HG02973 (cell line): ENCODE data around the gene PRXL2A.

Source experiments
- ATAC-seq: cut with Tn5 transposase; IDR thresholded peaks from one replicate; pipeline ENCODE4 v1.9.1; 2021; ENCODE audit warnings: moderate library complexity; ENCODE audit not compliant: unreplicated experiment

Gene PRXL2A

DNA sequence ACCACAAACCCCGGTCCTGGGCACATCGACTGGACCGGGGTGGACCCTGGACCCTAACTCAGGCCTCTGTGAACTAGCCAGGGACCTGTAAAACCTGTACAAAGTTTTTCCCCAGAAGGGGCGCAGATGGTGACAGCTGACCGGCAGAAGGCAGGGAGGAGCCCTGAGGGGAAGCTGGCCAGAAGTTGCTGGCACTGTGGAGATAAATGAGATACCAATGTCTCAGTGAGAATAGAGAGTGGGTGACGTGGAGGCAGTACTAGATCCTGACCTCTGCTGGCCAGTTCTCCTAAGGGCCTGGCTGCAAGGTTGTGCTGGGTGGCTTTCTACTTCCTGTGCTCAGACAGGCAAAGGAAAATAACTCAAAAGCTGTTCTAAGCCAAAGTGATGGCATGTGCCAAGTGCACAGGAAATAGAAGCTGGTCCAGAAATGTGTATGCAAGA lies 35.2 kb downstream of the PRXL2A start:
- ATAC-seq, result no peak

DNA sequence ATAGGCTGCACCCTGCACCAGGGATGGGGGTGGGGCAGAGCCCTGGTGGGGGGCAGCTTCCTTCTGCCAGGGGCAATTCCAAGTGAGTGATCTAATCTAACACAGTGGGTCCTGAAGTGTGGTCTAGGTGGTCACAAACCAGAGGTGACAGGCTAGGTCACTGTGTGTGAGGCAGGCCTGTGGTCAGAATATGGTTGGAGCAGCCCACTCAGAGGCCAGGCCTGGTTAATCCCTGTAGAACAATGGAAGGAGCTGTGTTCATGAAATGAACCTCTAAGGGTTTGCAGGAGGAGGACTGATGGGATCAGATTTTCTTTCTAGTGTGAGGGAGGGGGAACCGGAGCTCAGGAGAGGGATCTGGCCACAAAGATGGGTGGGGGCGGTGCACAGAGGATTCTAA lies 35.8 kb downstream of the PRXL2A start:
- no peak for ATAC-seq

DNA sequence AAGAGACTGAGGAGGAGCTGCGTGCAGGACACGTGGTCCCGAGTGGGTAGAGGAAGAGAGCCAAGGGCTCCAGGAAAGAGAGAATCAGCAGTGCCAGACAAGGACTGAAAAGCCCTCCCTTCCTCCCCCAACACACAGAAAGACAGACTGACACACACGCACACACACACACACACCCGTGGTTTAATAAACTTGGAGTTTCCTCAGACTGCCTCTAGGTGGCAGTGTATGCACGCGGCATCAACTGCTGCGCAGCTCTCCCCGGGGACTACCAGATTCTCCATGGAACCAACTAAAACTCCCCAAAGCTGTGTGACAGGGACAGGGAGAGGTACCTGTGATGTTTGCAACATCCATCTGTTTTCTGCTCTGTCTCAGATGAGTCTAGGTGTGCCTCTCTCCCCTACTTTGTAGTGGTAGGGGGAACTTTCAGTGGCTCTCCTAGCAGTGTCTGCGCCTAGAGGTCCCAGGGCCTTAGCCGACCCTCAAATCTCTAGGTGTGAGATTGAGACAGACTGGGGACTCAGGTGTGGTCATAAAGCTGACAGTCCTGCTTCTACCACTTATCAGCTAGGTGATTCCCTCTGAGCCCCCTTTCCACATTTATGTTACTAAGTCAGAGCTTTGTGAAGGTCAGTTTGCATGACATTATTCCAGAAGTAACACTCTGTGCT lies 36.4 kb downstream of the PRXL2A start:
- ATAC-seq, result peak; percentile 87

DNA sequence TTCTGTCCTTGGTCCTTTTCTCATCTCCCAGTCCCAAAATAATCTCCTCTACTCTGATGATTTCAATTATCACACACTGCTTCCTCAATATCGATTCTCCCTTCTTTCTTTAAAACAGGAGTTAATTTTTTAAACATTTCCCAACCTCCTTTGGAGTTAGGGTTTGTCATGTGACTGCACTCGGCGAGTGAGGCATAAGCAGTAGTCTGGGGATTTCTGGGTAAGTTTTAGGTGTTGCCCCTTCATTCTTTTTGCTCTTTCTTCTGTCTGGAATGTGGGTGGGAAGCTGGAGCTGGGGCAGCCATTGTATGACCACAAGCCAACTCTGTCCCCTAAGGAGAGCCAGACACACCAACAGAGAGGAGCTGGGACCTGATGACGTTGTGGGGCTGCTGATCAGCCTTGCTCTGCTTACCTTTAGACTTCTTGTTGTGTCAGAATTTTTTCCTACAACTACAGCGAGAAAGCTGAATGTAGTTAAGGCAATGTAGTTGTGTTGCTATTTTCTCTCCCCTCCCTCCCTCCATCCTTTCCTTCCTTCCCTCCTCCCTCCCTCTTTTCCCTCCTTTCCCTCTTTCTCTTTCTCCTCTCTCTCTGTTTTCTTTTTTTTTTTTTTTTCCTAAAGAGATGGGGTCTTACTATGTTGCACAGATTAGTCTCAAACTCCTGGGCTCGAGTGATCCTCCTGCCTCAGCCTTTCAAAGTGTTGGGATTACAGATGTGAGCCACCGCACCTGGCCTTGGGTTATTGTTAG lies 39.3 kb downstream of the PRXL2A start:
- no peak for ATAC-seq

DNA sequence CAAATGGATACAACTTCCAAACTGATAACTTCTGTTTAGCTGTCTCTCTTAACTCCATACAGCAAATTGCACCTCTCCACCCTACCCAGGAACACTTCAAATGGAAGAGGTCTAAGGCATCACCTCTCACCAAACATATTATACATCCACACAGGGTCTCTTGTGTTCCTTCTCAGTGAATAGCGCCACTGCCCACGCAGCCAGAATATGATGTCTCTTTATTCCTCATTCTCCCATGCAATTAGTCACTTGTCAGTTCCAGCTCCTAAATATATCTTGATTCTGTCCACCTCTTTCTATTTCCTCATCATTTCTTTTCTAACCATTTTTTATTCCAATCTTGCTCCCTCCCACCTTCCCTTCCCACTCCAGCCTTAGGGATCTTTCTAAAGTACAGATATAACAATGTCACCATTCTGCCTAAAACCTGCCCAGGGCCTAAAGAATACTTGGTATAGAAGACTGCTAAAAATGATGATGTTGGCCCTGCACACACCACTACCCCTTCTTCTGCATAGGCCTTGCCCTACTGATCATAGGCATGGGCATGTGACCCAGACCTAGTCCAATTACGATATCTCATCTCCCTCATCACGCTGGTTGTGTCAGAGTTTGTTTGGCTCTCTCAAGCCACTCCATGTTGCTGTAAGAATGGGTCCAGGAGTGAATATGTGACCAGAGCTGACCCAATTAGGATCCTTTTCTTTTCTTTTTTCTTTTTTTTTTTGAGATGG lies 40.0 kb downstream of the PRXL2A start:
- ATAC-seq, result no peak

DNA sequence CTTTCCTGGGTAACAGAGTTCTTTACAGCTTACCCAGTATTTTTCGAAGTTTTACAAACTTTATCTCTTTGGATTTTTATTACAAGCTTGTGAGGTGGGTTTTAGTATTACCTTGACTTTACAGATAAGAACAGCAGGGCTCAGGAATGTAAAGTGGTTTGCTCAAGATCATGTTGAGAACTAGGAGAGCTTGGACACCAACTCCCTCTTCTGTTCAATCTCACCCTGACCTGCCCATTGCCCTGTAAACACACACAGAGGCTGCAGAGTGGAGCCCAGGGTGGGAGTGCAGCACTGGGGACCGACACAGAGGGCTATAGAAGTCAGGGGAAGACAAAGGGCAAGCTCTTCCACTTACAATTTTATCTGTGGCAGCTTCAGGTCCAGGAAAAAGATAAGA lies 41.2 kb downstream of the PRXL2A start:
- ATAC-seq, result no peak

DNA sequence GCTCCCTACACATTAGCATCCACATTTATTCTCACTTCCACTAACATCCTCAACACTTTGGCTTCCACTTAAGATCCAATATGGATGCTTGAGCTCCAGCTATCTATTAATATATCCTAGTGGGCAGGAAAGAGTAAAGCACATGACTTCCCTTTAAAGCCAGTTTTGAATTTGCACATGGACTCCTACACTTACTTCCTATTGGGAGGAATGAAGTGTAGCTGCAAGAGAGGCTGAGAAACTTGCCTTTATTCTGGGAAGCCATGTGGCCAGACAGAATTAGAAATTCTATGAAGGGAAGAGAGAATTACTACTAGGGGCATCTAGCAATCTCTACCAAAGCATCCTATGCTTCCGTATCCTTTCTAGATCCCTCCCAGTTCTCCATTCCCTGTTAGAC lies 42.8 kb downstream of the PRXL2A start:
- no peak for ATAC-seq

DNA sequence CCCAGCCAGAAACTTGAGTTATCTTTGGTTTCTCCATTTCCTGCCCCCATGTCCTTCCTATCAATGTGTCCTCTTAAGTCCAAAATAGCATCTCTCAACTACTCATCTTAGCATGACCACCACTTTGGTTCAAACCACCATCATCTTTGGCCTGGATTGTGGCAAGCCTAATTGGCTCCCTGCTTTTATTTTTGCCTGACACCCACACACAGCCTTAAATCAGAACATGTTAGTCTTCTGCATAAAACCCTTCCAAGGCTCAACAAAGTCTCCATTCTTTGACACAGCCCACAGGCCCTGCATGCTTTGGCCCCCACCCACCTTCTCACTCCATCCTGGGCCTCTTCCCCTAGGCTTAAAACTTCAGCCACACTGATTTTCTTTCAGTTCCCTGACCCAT lies 43.7 kb downstream of the PRXL2A start:
- no peak for ATAC-seq

DNA sequence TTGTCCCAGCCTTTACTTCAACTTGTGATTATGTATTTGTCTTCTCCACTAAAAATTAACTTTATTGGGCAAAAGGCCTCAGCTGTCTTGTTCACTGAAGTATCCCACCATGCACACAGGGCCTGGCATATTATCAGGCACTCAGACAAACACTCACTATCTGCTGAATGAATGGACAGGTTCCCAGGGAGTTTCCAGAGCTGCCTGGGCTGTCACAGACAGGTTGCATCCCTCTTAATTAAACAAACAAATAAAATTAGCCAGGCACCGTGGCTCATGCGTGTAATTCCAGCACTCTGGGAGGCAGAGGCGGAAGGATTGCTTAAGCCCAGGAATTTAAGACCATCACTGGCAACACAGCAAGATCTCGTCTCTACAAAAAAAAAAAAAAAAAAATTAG lies 44.3 kb downstream of the PRXL2A start:
- ATAC-seq, result no peak

DNA sequence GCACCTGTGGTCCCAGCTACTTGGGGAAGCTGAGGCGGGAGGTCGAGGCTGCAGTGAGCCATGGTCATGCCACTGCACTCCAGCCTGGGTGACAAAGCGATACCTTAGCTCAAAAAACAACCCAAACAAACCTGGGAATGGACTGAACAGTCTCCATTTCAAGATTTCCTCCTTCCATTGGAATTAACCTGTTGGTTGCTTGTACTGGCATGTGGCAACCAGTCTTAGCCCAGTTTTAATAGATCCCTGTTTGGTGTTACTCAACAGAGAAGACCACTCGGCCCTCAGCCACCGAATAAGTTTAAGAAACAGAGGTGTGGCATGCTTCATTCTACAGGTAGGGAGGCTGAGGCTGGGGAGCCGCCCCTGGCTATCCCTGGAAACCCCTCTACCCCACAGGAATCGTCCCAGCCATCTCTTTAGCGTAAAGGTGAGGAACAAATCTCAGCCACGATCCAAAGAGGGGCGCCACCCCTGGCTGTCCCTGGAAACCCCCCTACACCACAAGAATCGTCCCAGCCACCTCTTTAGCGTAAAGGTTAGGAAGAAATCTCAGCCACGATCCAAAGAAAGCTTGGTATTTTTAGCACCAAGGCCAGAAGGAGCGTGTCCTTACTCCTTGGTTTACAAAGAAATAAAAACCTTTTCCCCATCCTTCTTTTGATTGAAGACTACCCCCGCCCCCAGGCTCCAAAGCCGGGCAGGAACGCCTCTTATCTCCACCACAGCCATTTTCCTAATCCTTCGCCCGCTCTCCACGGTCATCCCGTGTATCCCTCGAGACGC lies 44.9 kb downstream of the PRXL2A start:
- ATAC-seq, result no peak

DNA sequence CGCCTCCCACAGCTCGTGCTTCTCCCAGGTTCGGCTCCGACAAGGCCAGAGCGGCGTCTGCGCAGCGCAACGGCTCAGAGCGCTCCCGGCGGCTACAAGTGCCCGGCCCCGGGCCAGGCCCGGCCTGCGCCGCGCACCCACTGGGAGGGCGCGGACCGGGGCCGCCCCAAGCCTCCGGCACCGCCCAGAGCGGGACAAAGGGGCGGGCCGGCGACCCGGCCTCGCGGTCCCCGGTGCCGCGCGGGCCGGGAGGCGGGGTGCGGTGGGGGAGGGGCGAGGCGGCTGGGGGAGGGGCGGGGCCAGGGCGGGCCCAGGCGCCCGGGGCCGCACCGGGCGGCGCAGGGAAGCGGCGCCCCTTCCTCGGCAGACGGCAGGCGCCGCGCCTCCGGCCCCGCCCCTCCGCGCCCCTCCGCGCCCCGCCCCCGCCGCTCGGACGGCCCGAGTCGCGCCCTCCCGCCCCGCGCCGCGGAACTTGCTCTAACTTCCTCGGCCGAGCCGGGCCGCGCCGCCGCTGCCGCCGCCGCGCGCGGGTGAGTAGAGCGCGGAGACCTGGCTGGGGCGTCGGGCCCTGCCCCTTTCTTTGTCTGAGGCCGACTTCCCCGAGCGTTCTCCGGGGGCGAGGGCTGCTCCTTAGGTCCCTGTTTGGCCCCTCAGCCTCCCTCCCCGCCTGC lies 45.6 kb downstream of the PRXL2A start, which contains the start of gene TSPAN14:
TSPAN14 (plus strand) TSS at position 469 of the 671 bp plus-strand sequence. CDS start 34,924 bp downstream, outside the sequence.
- peak; percentile 66 for ATAC-seq

DNA sequence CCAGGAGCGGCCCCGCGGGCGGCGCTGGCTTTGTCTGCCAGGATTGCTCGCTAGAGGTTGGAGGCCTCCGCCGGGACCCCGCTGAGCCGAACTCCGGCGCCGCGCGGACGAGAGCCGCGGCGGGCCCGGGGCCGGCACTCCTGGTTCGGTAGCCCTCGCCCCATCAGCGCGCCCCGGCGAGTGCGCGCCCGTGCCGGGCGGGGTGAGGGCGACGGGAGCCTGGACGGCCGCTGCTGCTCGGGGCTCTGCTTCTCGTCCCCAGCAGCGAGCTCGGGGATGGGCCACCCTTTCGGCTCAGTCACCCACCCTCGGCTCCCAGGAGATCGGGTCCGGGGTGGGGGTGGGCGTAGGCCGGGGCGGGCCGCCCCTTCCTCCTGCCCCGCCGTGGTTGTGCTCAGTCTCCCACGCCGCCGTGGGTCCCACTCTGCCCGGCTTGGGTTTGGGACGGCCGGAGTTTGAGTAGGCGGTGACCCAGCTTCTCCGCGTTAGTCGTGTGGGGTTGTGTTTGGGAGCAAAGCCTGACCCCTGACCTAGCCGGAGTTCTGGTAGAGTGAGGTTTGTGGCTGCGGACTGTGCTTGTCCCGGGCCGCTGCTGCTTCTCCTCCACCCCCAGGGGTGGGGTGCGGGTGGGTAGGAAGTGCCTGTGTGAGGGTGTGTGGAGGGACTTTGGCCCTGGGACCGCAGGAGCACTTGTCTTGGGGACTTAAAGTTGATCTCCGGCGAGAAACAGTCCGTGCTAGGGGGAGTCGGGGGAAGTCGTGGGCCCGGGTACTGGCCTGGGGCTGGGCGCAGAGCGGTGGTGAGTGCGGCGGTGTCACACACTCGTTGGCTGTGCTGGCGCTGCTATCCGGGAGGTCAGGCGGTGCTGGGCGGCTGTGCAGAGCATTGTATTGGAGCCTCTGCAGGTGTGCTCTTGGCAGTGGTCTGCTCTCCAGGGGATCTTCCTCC lies 46.4 kb downstream of the PRXL2A start:
- ATAC-seq, result peak; percentile 26

DNA sequence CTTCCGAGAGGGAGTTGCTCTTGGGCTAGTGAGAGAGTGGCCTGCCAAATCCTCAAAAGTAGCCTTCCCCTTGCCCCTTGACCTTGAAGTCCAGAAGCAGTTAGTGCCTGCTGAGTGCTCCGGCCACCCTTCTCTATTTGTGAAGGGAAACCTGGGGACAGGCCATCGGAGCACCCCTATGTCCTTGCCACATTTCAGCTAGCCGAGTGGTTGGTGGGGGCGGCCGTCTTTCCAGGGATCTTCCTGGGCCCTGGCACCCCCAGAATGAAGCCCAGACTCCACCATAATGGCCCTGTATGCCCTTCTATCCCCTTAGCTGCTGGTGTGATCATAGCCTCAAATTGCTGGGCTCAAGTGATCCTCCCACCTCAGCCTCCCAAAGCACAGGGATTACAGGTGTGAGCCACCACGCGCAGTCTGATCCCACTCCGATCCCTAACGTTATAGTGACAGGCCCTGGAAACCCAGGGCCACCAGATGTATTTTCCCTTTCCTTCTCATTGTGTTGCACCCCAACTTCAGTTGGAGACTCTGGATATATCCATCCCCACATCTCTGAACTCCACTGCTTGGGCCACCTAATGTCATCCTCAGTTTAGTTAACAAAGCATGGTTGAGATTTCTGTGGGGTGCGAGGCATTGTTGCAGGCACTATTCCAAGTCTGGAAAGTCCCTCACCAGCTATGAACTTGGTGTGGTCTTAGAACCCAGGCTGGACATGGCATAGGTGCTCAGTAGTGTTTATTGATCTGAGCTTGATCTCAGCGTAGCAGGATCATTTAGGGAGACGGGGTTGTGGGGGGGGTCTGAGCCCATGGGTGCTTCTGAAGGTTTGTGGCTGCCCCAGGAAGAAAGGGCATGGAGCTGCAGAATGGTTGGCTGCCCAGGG lies 47.4 kb downstream of the PRXL2A start:
- ATAC-seq, result no peak

DNA sequence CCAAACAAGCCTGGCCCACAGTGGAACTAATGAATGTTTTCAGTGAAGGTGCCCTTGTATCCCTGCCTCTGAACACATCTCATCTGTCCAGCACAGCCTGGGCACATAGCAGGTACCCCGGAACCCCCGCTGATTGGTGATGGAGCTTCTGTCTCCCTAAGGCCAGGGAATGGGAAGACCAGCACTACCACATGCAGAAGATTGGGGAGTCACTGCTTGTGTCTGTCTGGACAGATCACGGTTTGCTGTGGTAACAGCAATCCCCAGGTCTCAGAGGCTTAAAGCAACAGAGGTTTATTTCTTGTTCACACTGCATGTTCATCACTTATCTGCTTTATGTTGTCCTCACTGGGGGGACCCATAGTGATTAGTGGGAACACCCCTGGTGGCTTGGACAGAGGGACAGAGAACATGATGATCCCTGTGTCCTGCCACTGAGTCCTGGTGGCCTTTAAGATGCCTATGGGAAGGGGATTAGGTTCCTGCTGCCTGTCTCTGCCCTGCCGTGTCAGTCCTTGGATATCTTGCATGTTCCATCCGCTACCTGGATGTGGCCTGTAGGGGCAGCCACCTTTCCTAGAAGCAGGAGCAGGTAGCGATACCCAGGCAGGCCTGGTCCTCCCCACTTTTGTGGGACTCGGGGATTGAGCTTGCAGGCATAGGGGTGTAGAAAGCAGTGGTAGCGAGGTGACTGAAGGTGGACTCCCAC lies 49.4 kb downstream of the PRXL2A start:
- no peak for ATAC-seq

DNA sequence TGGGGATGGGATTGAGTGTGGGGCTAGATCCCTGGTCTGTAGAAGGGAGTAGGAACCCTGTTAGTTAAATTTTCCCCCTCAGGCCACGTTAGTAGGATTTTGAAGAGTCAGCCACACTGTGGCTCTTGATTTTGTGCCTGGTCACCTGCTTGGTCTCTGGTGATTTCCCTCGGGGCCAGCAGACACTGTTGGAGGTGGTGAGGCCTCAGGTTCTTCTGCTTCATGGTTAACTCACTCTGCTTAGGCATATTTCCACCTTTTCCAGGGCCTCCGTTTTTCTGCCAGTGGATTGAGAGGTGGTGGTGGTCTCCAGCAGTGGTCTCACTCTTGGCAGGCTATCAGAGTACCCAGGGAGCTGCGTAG lies 49.9 kb downstream of the PRXL2A start:
- no peak for ATAC-seq

DNA sequence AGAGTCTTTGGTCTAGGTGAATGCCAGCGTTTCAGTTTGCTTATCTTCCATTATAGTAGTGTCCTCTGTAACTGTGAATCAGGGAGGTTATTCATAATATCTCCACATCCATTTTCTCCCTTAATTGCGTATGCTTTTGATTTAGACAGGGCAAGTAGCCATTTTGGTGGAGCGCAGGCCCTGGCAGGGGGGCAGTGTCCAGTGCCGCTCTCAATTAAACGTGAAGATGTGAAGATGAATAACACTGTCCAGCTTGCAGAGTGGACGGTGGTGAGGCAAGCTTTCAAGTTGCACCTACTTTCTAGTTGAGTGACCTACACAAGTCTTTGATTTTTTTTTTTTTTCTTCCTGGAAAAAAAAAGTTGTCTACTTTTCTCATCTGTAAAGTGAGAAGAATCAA lies 50.3 kb downstream of the PRXL2A start:
- ATAC-seq, result no peak

DNA sequence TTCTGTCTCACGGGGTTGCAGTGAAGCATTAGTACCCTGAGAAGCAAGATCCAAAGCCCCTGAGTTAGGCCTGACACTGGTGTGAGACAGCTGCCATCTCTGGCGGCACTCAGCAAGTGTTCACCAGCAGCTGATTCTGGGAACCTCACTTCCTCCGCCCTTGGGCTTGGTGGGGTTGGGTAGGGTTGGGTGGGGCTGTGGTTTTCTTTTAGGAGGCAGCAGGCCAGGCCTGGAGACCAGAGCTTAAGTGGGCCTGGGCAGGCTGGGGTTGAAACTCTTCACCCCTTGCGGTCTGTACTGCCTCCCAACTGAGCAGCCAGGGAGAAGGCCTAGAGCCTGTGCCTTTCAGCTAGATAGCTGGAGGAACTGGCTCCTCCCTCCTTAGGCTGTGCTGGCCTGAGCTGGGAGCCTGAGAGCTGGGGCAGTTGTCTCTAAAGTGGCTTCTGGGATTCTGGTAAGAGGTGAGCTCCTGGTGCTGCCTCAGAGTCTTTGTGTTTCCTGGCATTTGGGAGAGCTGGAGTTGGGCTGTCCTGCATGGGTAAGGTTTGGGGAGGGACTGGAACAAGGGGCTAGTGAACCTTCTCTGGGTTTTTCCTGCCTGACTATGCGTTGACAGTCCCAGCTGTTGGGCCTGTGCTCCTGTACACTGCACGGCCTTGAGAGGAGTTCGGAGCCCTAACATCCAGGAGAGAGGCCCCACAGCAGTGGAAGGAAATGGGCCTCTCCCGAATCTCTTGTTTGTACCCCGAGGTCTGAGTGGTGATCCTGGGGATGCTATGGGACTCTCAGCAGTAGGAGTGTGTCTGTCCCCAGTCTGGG lies 50.9 kb downstream of the PRXL2A start:
- peak; percentile 39 for ATAC-seq
